ENCODE results near the gene POU2F3.

Gene POU2F3

DNA sequence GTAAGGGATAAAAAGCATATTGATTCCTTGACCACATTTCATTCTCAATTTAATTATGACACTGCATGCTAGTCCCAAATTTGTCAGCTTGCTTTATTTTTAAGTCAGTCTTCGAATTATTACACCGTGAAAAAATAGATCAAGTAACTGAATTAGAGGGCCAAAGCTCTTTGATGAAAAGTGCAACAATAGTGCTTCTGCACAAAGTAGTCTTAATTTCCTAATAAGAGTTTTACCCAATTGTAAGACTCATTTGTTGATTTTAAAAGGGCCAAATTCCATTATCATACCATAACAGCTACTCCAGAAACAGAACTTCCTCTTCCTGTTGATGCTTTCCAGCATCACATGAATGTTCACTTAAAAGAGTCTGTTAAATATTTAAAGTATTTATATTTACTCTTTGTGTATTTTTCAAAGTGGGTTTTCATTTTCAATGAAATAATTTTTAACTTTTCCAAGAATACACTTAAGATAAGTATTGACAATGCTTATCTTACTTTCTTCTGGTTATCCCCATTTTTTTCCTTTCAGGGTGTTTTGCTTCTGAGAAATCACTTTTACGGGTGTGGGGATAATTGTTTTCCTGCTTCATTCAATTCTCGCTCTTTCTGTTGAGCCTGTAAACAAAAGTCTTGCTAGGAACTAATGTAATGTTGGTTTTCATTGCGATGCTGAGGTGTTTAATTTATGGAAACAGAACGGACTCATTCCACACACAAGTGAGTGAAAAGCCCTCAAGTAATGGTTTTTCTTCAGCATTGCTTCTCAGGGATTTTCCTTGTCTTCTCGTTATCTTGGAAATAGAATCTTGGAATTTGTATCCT lies 98.4 kb downstream of the POU2F3 start:
- no peak for DNase-seq (ENCODE audit: low read depth in 2 of 2)

DNA sequence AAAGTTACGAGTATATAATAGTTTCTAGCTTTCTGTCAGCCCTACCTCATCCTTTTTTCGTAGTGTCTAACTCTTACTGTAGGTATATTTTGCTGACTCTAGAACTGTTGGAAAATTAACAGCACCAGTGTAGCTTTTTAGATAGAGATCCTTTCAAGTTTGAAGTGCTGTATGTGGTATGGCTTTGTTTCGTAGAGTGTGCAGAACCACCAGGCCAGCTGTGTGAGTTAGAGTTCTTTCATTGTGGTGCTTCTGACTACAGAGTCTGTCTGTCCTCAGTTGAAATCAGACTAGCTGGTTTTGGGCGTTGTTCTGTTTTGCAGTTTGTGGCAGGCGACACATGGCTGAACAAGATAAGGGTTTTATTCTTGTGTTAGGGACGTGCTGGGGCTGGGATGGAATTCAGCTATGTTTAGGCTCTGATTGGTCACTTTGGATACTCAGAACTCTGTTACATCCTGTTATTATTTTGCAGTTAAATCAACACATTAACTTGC lies 99.5 kb downstream of the POU2F3 start:
- DNase-seq (ENCODE audit: low read depth in 2 of 2): no peak

DNA sequence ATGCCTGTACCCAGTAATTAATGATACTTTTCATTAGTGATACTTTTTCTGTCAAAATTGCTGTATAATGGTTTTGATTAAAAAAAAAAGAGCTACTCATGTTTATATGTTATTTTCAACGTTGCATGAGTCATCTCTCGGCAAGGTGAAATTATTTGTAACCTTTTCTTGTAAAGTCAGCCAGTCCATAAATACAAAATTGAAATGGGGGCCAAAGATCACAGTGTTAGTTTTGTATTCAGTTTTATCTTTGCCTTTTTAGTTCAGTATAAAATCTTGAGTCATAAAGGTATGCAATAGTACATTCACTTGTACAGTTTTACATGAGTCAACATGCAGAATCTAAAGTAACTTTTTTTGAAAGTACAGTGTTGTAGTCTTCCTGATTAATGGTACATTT lies 100.6 kb downstream of the POU2F3 start:
- no peak for DNase-seq (ENCODE audit: low read depth in 2 of 2)

DNA sequence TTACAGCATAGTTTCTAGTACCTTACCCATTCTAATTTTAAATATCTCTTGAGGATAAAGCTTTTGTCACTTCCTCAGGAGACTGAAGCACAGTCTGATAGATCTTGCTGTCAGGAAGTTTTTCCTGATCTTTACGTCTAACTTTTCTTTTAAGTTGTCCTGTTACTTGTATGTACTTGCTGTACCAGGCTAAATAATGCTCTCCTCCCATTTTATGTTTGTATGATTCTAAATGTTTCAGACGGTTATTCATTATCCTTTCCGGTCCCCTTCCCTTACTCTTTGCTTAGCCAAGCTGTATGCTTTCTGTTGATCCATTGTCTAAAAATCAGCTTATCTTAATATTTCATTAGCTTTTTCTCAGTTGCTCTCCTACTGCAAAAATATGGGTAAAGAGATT lies 102.3 kb downstream of the POU2F3 start:
- no peak for DNase-seq (ENCODE audit: low read depth in 2 of 2)

DNA sequence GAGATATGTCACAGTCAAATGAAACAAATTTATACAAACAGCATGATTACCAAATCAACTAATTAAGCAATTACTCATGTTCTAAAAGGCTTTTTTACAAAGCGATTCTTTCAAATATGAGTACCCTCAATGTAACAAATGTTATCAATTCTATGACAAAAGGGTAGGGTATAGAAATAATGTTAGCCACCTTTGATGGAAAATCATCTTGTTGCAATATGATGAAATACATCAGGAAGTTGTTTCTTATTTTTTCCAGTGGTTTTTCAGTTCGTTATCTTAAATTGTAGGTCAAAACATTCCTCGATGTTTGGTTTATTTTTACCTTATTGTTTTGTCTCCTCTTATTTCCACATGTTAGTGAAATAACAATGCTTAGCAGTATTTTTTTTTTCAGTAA lies 102.7 kb downstream of the POU2F3 start:
- DNase-seq (ENCODE audit: low read depth in 2 of 2): no peak

- no peak for DNase-seq (ENCODE audit: low read depth in 2 of 2)
Measured at GRCh38 chr11:120343429-120343828, 103.5 kb downstream of the POU2F3 start.

DNA sequence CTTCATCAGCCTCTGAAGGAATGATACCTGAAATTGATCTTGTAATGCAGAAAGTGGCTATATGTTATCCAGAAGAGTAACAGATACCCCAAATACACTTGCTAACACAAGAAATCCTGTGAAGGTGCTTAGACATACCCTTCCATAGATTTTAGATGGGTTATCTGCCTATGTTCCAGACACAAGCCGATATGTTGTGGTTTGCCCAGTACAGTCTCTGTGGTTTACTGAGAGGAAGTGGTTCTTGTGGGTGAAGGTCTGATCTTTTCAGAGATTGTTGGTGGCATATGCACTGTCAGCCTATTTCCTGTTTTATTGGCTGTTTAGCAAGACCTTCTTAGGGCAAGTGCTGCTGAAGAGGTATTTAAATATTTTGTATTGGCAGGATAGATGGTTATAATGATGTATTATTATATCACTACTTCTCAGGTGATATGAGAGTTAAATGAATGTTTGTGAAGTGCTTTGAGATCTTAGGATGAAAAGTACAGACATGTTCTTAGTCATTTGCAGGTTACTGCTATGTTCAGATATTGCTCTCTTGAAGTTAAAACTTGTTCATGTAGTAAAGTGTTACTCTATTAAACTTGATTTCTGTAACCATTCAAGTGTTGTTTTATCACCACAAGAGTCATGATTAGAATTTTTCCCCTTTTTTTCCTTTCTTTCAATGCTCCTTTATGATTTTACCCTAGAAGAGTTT lies 104.5 kb downstream of the POU2F3 start:
- DNase-seq (ENCODE audit: low read depth in 2 of 2): no peak

GRCh38 chr11:120346233-120346632 lies 106.3 kb downstream of the POU2F3 start:
- DNase-seq (ENCODE audit: low read depth in 2 of 2): no peak

DNA sequence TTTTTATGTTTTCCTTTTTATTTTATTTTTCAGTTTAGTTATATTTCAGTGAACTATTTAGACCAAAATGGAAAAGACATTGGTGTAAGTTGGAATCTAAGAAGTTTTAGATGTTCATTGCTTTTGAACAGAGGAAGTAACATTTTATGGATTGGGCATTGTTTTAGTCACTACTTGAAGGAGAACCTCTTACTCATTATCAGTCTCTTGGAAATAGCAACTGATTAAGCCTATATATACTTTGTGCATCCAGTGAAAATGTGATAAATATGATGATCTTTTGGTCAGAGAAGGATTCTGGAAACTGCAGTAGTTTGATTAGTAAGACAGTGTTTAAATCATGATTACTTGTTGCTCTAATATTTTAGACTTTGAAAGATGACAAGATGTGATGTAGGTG lies 110.7 kb downstream of the POU2F3 start:
- no peak for DNase-seq (ENCODE audit: low read depth in 2 of 2)

DNA sequence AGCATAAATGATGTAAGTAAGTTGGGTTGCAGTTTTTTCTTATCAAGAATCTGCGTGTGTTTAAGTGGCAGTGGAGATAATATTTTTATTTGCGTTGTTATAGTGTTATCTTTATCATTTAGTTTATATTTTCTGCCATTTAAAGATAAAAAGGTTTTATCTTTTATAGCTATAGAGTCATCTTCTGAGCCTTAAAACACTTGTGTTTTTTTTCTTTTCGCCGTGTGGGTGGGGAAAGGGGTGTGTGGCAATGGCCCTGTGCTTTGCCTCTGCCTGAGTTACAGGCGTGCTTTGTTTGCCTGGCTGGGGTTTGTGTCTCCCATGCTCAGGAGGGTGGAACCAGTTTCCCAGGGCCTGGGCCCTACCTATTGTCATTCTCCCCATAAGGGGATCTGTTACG lies 112.5 kb downstream of the POU2F3 start:
- no peak for DNase-seq (ENCODE audit: low read depth in 2 of 2)

- no peak for DNase-seq (ENCODE audit: low read depth in 2 of 2)
Measured at GRCh38 chr11:120354068-120354467, 114.1 kb downstream of the POU2F3 start.

DNA sequence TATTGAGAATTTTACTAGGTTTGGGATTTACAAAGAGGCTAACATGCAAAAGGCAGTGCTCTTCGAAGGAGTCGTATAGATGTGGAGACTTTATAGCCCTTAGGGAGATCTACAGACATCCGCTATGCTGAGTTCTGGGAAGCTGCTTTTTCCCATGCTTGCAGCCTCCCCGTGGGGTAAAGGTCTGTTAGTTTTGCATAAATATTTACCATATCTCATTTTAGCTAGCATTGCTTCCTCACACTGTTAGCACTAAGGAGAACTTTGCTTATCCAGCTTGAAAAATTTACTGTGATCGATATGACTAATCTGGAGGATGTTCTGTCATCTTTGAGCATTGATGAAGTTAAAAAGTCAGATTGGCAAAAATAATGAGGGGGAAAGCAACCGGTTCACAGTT lies 114.8 kb downstream of the POU2F3 start:
- no peak for DNase-seq (ENCODE audit: low read depth in 2 of 2)

- no peak for DNase-seq (ENCODE audit: low read depth in 2 of 2)
Measured at GRCh38 chr11:120357620-120358019, 117.7 kb downstream of the POU2F3 start.

- no peak for DNase-seq (ENCODE audit: low read depth in 2 of 2)
Measured at GRCh38 chr11:120358729-120359128, 118.8 kb downstream of the POU2F3 start.

GRCh38 chr11:120363436-120363835 lies 123.5 kb downstream of the POU2F3 start:
- DNase-seq (ENCODE audit: low read depth in 2 of 2): no peak

- DNase-seq (ENCODE audit: low read depth in 2 of 2): no peak
Measured at GRCh38 chr11:120365512-120365911, 125.6 kb downstream of the POU2F3 start.

Measured in fibroblast of skin of left biceps (primary cell).